ENCODE data around the gene GABPB2.

Gene GABPB2

DNA sequence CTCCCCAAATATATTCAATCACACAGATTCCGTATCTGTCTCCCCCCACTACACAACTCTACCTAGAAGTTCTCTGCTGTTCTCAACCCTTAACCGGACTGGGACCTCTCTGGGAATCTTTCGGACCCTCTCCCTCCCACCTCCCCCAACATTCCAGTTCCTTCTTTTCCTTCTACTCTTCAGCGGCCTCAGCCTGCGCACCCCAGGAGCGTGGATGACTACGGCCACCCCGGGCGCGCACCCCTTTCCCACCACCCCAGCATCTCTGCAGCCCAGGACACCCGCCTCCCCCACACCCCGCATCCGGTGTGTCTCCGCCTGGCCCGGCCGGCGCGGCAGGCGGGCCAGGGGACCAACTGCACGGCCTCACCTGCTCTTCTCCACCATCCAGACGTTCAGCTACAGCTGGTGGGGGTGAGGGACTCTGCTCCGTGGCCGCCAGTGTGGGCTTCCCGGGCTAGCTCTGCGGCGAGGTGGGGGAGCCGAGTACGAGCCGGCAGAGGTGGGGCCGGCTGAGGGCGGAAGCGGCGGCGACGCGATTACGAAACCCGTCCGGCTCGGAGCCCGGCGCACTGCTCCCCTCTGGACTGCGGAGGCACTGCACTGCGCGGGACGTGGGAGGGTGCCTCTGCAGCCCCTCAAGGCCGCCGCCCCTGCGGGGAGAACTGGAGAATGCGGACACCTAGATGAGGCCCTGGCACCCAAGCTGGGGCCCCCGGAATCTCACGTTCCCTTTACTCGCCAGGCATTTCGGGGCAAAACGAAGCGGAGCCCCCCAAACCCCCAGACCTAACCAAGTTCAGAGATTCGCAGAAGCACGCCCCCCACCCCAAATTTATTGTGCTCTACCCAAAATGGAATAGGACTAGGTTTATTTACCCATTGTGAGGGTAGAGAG lies 11.2 kb upstream of the GABPB2 start, which contains the start of gene CDC42SE1:
Gene CDC42SE1 (minus strand): TSS at position 514 of the 898 bp plus-strand sequence. CDS start 3,892 bp downstream, outside the sequence.
- Histone ChIP-seq H3K27me3 (ENCODE audit: low read length) (no peaks in the 10 kb centered on the region), H3K79me2 (ENCODE audit: insufficient read depth, low read length) (peaks cover 50% of the 10 kb centered on the region), H3K9me2 (replicated peaks; ENCODE audit: insufficient read depth, low read length) (no peaks in the 10 kb centered on the region), H2AFZ (ENCODE audit: low read depth, low read length, severe bottlenecking) (peak within 1 kb of the TSS; percentile 72), H3K9ac (ENCODE audit: low read length) (peak within 1 kb of the TSS; percentile 95), H3K9me3 (ENCODE audit: insufficient read depth, low read length) (no peaks in the 10 kb centered on the region), H3K36me3 (ENCODE audit: low read length) (peaks cover 8% of the 10 kb centered on the region; the same call in 1 of the 2 replicates), H3K27ac (ENCODE audit: low read depth, low read length) (peak within 1 kb of the TSS; percentile 74), H4K20me1 (ENCODE audit: low read depth, low read length) (no peaks in the 10 kb centered on the region; the same call in 1 of the 2 replicates), H3K4me3 (ENCODE audit: insufficient read depth, low read length, poor library complexity, severe bottlenecking) (peak within 1 kb of the TSS; percentile 87), H3F3A (ENCODE audit: insufficient read depth) (peaks cover 13% of the 10 kb centered on the region), H3K4me2 (ENCODE audit: low read depth, low read length, poor library complexity, severe bottlenecking) (peak within 1 kb of the TSS; percentile 83)
- TF ChIP-seq, protein P1, sequence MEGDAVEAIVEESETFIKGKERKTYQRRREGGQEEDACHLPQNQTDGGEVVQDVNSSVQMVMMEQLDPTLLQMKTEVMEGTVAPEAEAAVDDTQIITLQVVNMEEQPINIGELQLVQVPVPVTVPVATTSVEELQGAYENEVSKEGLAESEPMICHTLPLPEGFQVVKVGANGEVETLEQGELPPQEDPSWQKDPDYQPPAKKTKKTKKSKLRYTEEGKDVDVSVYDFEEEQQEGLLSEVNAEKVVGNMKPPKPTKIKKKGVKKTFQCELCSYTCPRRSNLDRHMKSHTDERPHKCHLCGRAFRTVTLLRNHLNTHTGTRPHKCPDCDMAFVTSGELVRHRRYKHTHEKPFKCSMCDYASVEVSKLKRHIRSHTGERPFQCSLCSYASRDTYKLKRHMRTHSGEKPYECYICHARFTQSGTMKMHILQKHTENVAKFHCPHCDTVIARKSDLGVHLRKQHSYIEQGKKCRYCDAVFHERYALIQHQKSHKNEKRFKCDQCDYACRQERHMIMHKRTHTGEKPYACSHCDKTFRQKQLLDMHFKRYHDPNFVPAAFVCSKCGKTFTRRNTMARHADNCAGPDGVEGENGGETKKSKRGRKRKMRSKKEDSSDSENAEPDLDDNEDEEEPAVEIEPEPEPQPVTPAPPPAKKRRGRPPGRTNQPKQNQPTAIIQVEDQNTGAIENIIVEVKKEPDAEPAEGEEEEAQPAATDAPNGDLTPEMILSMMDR (IDR thresholded peaks at IDR 0.05; ENCODE audit: insufficient read depth, low read length, poor library complexity, severe bottlenecking), result peak; percentile 62
- no peak for TF ChIP-seq EZH2phosphoT487 (conservative IDR thresholded peaks at IDR 0.05; ENCODE audit: low read length)

DNA sequence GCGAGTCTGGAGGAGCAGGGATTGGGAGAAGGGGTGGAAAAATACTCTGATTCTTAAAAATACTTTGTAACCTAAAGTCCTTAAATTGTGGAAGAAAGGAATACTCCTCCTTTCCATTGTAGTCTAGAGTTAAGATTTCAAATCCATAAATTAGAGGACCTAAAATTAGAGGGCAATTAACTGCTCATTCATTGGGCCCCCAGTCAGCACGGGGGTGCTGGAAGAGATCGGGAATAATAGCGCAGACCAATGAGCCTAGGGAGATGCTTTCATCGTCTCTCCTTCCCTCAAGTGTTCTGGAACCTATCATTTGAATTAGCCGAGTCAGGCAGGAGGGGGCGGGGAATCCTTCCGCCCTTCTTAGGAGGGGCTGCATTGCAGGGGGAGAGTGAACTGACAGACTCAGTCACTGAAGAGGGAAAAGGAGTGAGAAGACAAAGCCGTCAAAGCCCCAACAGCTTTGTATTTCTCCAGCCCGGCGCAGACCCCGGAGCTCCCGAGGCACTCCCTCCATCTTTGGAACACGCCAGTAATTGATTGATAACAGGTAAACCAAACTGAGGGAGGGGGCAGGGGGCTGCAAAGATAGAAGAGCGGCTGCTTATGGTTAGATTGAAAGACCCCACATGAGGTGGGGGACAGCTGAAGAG lies 10.4 kb upstream of the GABPB2 start, which contains the start of gene MLLT11:
Gene MLLT11 (plus strand): TSS at position 391 of the 650 bp plus-strand sequence. CDS start 6,828 bp downstream, outside the sequence.
- Histone ChIP-seq H3K9me3 (ENCODE audit: insufficient read depth, low read length) (no peaks in the 10 kb centered on the region), H2AFZ (ENCODE audit: low read depth, low read length, severe bottlenecking) (peak within 1 kb of the TSS; percentile 72), H3K27me3 (ENCODE audit: low read length) (no peaks in the 10 kb centered on the region), H3K9me2 (replicated peaks; ENCODE audit: insufficient read depth, low read length) (no peaks in the 10 kb centered on the region), H3K79me2 (ENCODE audit: insufficient read depth, low read length) (peaks cover 52% of the 10 kb centered on the region), H3K4me2 (ENCODE audit: low read depth, low read length, poor library complexity, severe bottlenecking) (peak within 1 kb of the TSS; percentile 83), H3K4me3 (ENCODE audit: insufficient read depth, low read length, poor library complexity, severe bottlenecking) (peak within 1 kb of the TSS; percentile 87), H3F3A (ENCODE audit: insufficient read depth) (peaks cover 15% of the 10 kb centered on the region), H3K27ac (ENCODE audit: low read depth, low read length) (peak within 1 kb of the TSS; percentile 74), H4K20me1 (ENCODE audit: low read depth, low read length) (no peaks in the 10 kb centered on the region; the same call in 1 of the 2 replicates), H3K9ac (ENCODE audit: low read length) (peak within 1 kb of the TSS; percentile 95), H3K36me3 (ENCODE audit: low read length) (0 out of 2 replicates have a peak, but pooled peaks cover 3% of the 10 kb centered on the region)
- TF ChIP-seq, protein P1 (IDR thresholded peaks at IDR 0.05; ENCODE audit: insufficient read depth, low read length, poor library complexity, severe bottlenecking), result no peak
- no peak for TF ChIP-seq EZH2phosphoT487 (conservative IDR thresholded peaks at IDR 0.05; ENCODE audit: low read length)

DNA sequence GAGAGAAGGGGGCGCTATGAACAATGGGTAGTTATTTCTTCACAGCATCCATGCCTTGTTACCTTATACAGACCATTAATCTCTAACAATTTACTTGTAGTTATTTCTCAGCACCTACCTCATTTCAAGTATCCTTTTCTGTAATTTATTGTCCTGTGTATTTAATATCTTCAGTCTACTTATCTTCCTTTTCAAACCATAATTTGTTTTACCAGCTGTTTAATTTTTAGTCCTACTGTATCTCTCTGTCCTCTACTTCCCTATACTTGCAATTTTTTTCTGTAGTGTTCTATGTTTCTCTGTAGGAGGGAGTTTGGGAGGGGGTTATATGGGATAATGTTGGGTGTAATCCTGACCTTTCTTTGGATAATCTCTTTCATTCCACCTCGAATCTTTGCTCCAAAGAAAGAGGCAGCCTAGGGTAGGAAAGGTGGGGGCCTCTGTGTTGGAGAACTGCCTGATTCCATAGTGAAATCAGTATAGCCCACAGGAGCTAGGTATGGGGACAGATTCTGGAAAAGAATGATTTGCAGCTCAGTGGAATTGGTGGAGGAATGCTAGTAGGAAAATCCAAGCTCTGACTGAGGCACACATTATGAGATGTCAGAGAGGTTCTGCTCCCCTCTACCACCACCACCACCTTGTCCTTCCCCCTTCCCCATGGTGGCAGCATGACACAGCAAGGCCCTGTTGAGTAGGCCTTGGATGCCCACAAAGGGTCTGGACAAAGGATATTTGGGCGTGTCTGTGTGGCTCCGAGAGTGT lies 9.7 kb upstream of the GABPB2 start:
- Histone ChIP-seq H3K27ac (ENCODE audit: low read depth, low read length) (peak overlapping the region; percentile 74), H3F3A (ENCODE audit: insufficient read depth) (peaks cover 17% of the 10 kb centered on the region), H2AFZ (ENCODE audit: low read depth, low read length, severe bottlenecking) (peak overlapping the region; percentile 72), H3K9me2 (replicated peaks; ENCODE audit: insufficient read depth, low read length) (no peaks in the 10 kb centered on the region), H3K9ac (ENCODE audit: low read length) (peak overlapping the region; percentile 95), H3K36me3 (ENCODE audit: low read length) (no peaks in the 10 kb centered on the region), H3K79me2 (ENCODE audit: insufficient read depth, low read length) (peaks cover 50% of the 10 kb centered on the region), H4K20me1 (ENCODE audit: low read depth, low read length) (no peaks in the 10 kb centered on the region; the same call in 1 of the 2 replicates), H3K4me3 (ENCODE audit: insufficient read depth, low read length, poor library complexity, severe bottlenecking) (peak overlapping the region; percentile 87), H3K27me3 (ENCODE audit: low read length) (no peaks in the 10 kb centered on the region), H3K9me3 (ENCODE audit: insufficient read depth, low read length) (no peaks in the 10 kb centered on the region), H3K4me2 (ENCODE audit: low read depth, low read length, poor library complexity, severe bottlenecking) (peak overlapping the region; percentile 83)
- TF ChIP-seq, protein P1 (IDR thresholded peaks at IDR 0.05; ENCODE audit: insufficient read depth, low read length, poor library complexity, severe bottlenecking), result no peak
- TF ChIP-seq EZH2phosphoT487 (conservative IDR thresholded peaks at IDR 0.05; ENCODE audit: low read length), result no peak
